Measurements from ENCODE around the gene CLRN2. TPM values are rescaled to one million over a fixed set of nuclear protein-coding genes. Genes with fewer than 3 reads are reported as not detected.
"Not testable (repeated sequence)": the region's sequence is repeated elsewhere in the genome, so short reads cannot be mapped to it uniquely, and the experiment has no call there.

The CLRN2 gene
- total and polyA plus RNA-seq, 10 donors, result not detected

- no peaks in the 10 kb centered on the region for H3K27me3 ChIP-seq (replicated peaks in 1 of 7)
- no peaks in the 10 kb centered on the region for H3K4me1 ChIP-seq
- TF ChIP-seq POLR2A (IDR thresholded peaks at IDR 0.05) (no peak), CTCF (IDR thresholded peaks at IDR 0.05 in 8 of 11, conservative IDR thresholded peaks at IDR 0.05 in 3 of 11) (no peak), POLR2AphosphoS5 (IDR thresholded peaks at IDR 0.05) (no peak)
- no peak for DNase-seq
- H3K27ac ChIP-seq, result no peak overlapping the region
- no peak overlapping the region for H3K4me3 ChIP-seq
- H3K9me3 ChIP-seq, result no peaks in the 10 kb centered on the region
- intact Hi-C loops (cut with DNase I; ENCODE audit: low total_unique reads), result no loop called here
- H3K36me3 ChIP-seq, result no peaks in the 10 kb centered on the region
- 50 to 94% (median 75%) methylated on average over 1 of the region's 1 CpG for WGBS, 5 donors
Measured at GRCh38 chr4:17562157-17562556, 47.2 kb downstream of the CLRN2 start.

- intact Hi-C loops (cut with DNase I; ENCODE audit: low total_unique reads), result no loop called here
- Histone ChIP-seq H3K4me1 (no peaks in the 10 kb centered on the region), H3K9me3 (no peaks in the 10 kb centered on the region), H3K27ac (no peak overlapping the region), H3K36me3 (no peaks in the 10 kb centered on the region), H3K27me3 (replicated peaks in 1 of 7) (no peaks in the 10 kb centered on the region), H3K4me3 (no peak overlapping the region)
- no peak for TF ChIP-seq POLR2AphosphoS5 (IDR thresholded peaks at IDR 0.05)
- no peak for TF ChIP-seq POLR2A (IDR thresholded peaks at IDR 0.05)
- no peak for TF ChIP-seq CTCF (IDR thresholded peaks at IDR 0.05 in 8 of 11, conservative IDR thresholded peaks at IDR 0.05 in 3 of 11)
- no peak for DNase-seq
- 89 to 98% (median 94%) methylated on average over 3 of the region's 3 CpGs for WGBS, 5 donors
Measured at GRCh38 chr4:17565846-17566245, 50.9 kb downstream of the CLRN2 start.

- Histone ChIP-seq H3K9me3 (no peaks in the 10 kb centered on the region), H3K36me3 (no peaks in the 10 kb centered on the region), H3K27ac (no peak overlapping the region), H3K4me1 (no peaks in the 10 kb centered on the region), H3K27me3 (replicated peaks in 1 of 7) (no peaks in the 10 kb centered on the region), H3K4me3 (no peak overlapping the region)
- intact Hi-C loops (cut with DNase I; ENCODE audit: low total_unique reads), result no loop called here
- 73 to 93% (median 81%) methylated on average over 2 of the region's 2 CpGs for WGBS, 5 donors
- TF ChIP-seq CTCF (IDR thresholded peaks at IDR 0.05 in 8 of 11, conservative IDR thresholded peaks at IDR 0.05 in 3 of 11) (no peak), POLR2AphosphoS5 (IDR thresholded peaks at IDR 0.05) (no peak), POLR2A (IDR thresholded peaks at IDR 0.05) (no peak)
- no peak for DNase-seq
Measured at GRCh38 chr4:17567271-17567670, 52.3 kb downstream of the CLRN2 start.

GRCh38 chr4:17574206-17574605, 59.2 kb downstream of the CLRN2 start:
- peaks cover 6 to 27% (median 22%) of the 10 kb centered on the region in 6 donors for H3K4me1 ChIP-seq
- intact Hi-C loops (cut with DNase I; ENCODE audit: low total_unique reads), result no loop called here
- TF ChIP-seq POLR2AphosphoS5 (IDR thresholded peaks at IDR 0.05) (no peak), POLR2A (IDR thresholded peaks at IDR 0.05) (no peak), CTCF (IDR thresholded peaks at IDR 0.05 in 8 of 11, conservative IDR thresholded peaks at IDR 0.05 in 3 of 11) (no peak)
- H3K36me3 ChIP-seq, result peaks cover 0 to 3% (median 0%) of the 10 kb centered on the region in 6 donors
- no peaks in the 10 kb centered on the region for H3K27me3 ChIP-seq (replicated peaks in 1 of 7)
- H3K4me3 ChIP-seq, result no peak overlapping the region
- WGBS, 5 donors, result 93 to 99% (median 96%) methylated on average over 4 of the region's 4 CpGs
- no peak overlapping the region for H3K27ac ChIP-seq
- no peaks in the 10 kb centered on the region for H3K9me3 ChIP-seq
- DNase-seq, result no peak

GRCh38 chr4:17575177-17575576, 60.2 kb downstream of the CLRN2 start:
- Histone ChIP-seq H3K4me1 (peaks cover 12 to 36% (median 30%) of the 10 kb centered on the region in 6 donors), H3K36me3 (peaks cover 0 to 13% (median 0%) of the 10 kb centered on the region in 6 donors)
- H3K27ac ChIP-seq; H3K27me3 ChIP-seq (replicated peaks in 1 of 7); intact Hi-C loops (cut with DNase I; ENCODE audit: low total_unique reads); H3K9me3 ChIP-seq; DNase-seq; H3K4me3 ChIP-seq: not testable (repeated sequence)
- WGBS, 5 donors, result 96 to 99% (median 97%) methylated on average over 12 of the region's 12 CpGs

All from spleen (tissue), 11 donors.